Right ventricle myocardium inferior (tissue), 1 donor: ENCODE measurements around the gene SLC5A6. TPM values are rescaled to one million over a fixed set of nuclear protein-coding genes. Genes with fewer than 3 reads are reported as not detected.
"Not testable (repeated sequence)": the region's sequence is repeated elsewhere in the genome, so short reads cannot be mapped to it uniquely, and the experiment has no call there.

Experiments
- ATAC-seq: fragments of 200-7000 bp; cut with Tn5 transposase; one replicate; pipeline ENCODE4 v1.9.1; 2020; ENCODE audit warnings: mild to moderate bottlenecking, moderate library complexity
- DNase-seq: peaks from one replicate; pipeline ENCODE4 v3.0.0; 2021; ENCODE audit errors: missing footprints
- intact Hi-C: fragments of 100-400 bp; cut with DNase I; formaldehyde crosslinking; loops from one replicate; pipeline ENCODE4 v1.11.0; 2022
- total RNA-seq: library from RNA; stranded (reverse); fragmentation: NEBNext Ultra II Directional; extraction: Animal tissue kit (Norgen Biotek cat#: 25700); gene quantifications from one replicate; pipeline ENCODE4 v1.2.1, GENCODE V29; 2021
- donor health status: DM: no; HTN: yes; CAD: no; lungs with severe emphysema.

Gene SLC5A6
- total RNA-seq, 1 donor from 2014 or later: 12.3 TPM

DNA sequence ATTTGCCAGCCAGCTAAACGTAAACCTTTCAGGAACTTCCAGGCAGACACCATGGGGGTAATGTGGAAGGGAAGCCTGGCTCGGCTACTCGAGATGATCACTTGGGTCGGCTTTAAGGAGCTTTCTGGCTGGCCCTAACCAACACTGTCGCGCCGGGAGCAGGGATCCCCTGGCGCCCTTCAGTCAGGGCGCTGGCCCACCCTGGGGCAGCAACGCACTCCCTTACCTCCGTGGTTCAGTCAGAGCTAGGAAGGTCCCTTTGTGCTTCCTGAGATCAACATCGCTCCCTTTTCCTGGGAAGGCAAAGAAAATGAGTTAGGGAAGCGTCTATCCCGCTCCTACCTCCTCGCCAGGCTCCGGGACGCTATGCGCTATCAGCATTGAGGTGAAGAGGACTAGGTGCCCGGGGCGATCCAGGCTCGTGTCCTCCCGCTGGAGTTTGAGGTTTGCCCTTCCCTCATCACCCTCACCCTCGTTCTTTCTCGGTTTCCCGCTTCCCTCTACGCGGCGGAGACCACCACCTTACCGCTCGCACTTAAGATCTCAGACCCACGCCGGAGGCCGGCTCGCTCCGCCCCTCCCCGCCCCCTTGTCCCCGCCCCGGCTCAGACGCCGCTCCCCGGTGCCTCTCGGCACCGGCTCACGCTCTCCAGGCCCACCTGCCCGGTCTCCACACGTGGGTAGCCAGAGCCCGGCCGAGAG lies 676 bp downstream of the SLC5A6 start:
- intact Hi-C loops: loop anchor here (5.0 kb wide), 2 partner anchors 161 to 239 kb away; partner anchors contain the start of genes EIF2B4, MAPRE3 and SNX17
- DNase-seq (no peak), ATAC-seq (peak; percentile 8)

DNA sequence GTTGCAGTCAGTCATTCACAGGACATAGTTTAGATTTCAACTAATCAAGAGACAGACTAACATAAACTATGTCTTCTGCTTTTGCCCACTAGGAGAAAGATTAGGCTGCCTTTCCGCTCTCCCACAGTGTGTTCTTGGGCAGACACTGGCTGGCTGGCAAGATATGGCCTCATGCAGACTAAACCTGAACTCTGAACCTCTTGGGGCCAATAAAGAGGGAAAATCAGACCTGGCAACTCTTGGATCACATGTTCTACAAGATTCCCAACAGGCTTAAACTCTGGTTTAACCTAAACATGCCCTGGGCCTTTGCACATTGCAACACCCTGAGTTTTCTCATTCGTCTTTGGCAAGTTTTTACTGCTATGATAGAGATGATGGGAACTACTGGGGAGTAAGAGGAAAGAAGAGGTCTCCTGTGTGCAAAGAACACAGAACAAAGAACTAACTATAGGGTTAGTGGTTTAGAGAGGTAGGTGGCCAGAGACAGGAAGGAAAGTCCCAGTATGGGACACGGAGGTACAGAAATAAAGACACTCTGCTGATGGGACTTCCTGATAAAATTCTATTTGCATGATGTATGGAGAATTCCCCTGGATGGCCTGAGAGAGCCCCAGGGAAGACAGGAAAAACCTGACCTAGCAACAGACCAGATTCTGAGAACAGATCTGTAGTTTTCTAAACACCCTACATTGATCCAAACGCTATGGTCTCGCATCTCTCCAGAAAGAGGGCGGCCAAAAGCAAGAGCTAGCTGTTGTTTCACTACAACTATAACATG lies 2.3 kb downstream of the SLC5A6 start:
- intact Hi-C loops: loop anchor here (5.0 kb wide), 2 partner anchors 162 to 238 kb away; partner anchors contain the start of genes EIF2B4, MAPRE3 and SNX17
- ATAC-seq (no peak), DNase-seq (no peak)

DNA sequence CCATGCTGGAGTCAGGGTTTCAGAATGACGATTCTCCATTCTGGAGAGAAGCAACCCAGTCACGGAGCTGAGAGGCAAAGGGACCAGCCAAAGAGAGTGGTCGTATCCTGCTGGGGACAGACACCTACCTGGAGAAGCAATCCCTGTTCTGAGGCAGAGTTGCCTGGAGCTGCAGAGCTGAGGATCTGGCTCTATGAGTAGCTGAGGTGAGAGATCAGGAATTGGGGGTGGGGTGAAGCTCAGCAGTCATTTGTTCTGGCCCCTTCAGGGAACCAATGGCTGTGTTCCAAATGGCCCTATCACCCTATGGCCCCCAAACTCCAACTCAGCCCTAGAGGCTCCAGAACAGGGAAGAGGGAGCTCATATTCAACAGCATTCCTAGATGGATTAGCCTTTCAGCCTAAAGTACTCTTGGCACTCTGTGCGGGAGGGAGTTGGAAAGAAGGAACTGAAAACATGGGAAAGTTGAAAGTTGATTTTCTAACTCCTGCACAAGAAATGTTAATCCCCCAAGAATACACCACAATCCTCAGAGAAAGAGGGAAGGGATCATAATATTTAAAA lies 3.5 kb downstream of the SLC5A6 start:
- DNase-seq: no peak
- intact Hi-C loops: no loop called here
- ATAC-seq: no peak

DNA sequence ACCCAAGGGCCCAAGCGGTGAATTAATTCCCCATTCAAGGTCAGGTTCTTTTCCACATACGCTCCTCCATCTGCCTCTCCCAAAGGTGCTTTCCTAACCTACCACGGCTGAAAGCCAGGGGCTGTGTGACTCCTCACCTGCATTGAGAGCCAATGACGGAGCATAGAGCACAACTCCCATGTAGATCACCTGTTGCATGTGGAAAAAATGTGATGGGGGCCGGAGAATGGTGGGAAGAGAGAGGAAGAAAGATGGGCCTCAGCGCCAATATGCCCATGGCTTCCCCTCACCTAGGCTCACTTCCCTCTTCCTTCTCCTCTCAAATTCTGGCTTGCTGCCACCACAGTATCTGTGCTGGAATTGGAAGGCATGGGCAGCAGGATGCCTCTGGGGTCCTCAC lies 5.7 kb downstream of the SLC5A6 start:
- no peak for DNase-seq
- intact Hi-C loops: no loop called here
- no peak for ATAC-seq

DNA sequence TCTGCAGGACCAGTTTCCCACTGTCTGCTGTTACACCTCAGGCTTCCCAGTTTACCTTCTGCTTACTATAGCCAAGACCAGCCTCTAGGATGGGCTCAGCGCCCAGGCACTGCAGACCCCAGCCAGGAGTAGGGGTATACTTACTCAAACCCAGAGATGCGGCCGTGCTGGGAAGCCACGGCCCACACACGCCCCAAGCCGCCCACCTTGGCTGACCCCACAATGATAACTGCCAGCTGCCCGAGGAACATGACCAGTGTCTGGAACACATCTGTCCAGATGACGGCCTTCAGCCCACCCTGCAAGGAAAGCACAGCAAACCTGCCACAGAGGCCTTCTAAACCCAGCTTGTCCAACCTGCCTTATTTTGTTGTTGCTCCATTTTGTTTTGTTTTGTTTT lies 6.9 kb downstream of the SLC5A6 start:
- intact Hi-C loops: no loop called here
- ATAC-seq (no peak), DNase-seq (no peak)

DNA sequence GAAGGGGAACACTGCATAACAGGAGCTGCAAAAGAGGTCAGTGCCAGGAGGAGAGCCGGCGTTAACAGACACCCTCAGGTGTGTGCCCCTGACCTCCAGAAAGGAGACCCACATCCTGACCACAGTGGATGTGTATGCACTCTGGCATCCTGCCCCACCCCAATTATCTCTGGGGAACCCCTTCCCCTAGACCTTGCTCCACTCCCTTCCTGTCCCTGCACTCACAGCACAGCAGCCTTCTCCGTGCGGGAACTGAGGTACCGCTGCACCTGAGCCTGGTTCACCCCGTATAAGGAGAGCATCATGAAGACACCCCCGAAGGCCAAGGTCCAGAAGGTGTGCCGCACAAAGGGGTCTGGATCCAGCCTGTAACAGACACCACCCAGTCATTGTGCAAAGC lies 7.5 kb downstream of the SLC5A6 start:
- no peak for DNase-seq
- intact Hi-C loops: no loop called here
- ATAC-seq: no peak

DNA sequence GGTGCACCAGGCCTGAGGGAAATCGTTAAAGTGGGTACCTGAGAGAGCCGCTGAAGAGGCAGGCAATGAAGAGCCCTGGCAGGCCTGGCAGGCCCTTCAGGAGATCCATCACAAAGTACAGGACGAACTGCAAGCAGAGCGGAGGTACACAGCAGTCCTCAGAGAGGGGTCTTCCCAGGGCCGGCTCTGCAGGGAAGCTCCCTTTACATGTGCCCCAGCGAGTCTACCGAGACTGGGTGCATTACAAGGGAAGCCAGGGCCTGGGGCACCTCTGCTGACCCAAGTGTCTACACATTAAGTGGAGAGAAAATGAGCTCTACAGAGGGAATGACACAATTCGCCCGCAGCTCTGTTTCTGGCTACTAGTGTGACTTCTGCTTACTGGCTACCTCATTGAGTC lies 8.3 kb downstream of the SLC5A6 start:
- intact Hi-C loops: no loop called here
- DNase-seq (no peak), ATAC-seq (no peak)

DNA sequence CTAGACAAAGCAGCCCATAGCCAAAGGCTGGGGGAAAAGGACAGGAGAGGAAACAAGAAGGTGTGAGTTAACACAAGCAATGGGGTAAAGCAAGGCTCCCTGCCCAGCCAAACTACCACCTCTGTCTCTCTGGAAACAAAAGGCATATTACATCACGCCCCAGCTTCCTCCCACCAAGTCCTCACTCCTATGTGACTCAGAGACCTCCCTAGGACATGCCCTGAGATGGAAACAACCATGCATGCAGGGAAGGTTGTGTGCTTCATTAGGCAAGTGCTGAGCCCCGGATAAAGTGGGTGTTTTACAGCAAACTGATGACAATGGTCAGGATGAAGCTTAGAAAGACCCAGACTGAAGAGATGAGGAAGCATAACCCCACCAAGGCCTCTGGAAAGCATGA lies 9.2 kb downstream of the SLC5A6 start:
- no peak for DNase-seq
- intact Hi-C loops: no loop called here
- no peak for ATAC-seq

DNA sequence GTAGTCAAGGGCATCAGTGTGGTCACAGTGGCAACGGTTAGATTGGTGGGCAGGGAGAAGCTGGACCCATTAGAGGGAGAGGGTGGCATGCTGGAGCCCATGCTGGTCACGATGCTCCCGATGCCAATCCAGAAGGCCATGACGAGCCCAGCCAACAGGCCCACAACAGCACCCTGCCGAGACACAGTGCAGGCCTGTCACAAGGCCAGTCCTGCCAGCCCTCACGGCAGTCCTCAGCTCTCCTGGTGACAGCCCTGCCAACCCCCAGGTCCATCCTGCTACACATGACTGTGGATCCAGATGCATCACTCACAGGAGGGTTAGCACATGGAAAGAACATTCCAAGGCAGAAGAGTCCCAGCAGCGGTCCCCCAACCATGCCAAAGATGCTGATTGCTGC lies 10.4 kb downstream of the SLC5A6 start:
- ATAC-seq (no peak), DNase-seq (no peak)
- intact Hi-C loops: no loop called here

DNA sequence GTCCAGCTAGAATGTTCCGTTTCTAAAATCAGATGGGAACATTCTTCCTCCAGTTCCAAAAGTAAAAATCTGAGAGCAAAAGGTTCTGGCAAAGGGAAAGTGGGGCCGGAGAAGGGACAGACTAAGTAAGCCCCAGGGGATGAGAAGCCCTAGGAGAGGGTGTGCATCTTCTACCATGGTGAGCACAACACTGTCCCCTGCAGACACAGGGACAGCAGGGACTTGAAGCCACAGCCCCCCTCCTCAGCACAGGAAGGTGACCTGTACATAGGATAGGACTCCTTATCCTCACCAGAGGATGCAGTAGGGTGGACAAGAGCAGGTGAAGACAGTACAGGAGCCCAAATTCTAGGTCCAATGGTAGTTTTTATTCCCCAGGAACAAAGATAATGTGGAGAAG lies 12.8 kb downstream of the SLC5A6 start:
- intact Hi-C loops: no loop called here
- DNase-seq (no peak), ATAC-seq (no peak)

DNA sequence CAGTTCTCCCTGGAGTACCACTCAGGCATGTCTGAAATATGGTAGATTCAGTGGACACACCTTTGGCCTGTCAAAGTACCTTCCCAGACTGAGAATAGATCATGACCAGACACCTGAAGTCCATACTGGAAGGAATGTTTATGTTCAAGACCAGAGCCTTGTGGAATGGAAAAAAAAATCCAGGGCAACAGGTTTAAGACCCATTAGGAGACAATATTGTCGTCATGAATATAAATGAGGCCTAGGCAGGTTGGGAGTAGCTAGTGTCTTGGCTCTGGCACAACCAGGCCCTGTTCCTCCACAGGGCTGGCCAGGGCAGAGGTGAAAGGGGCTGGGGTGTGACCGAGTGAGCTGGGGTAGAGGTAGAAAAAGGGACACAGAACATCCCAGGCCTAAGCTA lies 13.4 kb downstream of the SLC5A6 start:
- intact Hi-C loops: no loop called here
- ATAC-seq (no peak), DNase-seq (no peak)

DNA sequence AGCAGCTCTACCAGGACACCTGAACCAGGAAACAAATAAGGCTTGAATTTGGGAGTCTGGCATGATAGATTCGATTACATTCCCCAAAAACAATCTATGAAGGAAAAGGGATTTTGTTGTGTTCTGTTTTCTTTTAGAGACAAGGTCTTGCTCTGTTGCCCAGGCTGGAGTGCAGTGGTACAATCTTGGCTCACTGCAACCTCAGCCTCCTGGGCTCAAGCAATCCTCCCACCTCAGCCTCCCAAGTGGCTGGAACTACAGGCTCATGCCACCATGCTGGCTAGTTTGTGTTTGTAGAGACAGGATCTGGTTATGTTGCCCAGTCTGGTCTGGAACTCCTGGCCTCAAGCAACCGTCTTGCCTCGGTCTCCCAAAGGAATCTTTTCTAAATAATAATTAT lies 14.0 kb downstream of the SLC5A6 start:
- intact Hi-C loops, DNase-seq, ATAC-seq: not testable (repeated sequence)

DNA sequence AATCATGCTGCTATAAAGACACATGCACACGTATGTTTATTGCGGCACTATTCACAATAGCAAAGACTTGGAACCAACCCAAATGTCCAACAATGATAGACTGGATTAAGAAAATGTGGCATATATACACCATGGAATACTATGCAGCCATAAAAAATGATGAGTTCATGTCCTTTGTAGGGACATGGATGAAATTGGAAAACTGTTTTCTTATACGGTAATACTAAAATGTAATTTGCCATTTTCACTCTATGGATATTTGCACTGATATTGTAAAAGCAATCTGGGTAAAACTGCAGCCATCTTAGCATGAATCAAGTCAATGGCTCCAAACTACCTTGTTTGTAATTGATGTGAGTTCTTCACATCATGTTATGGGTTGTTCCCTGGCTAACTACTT lies 16.3 kb downstream of the SLC5A6 start:
- DNase-seq, intact Hi-C loops, ATAC-seq: not testable (repeated sequence)

DNA sequence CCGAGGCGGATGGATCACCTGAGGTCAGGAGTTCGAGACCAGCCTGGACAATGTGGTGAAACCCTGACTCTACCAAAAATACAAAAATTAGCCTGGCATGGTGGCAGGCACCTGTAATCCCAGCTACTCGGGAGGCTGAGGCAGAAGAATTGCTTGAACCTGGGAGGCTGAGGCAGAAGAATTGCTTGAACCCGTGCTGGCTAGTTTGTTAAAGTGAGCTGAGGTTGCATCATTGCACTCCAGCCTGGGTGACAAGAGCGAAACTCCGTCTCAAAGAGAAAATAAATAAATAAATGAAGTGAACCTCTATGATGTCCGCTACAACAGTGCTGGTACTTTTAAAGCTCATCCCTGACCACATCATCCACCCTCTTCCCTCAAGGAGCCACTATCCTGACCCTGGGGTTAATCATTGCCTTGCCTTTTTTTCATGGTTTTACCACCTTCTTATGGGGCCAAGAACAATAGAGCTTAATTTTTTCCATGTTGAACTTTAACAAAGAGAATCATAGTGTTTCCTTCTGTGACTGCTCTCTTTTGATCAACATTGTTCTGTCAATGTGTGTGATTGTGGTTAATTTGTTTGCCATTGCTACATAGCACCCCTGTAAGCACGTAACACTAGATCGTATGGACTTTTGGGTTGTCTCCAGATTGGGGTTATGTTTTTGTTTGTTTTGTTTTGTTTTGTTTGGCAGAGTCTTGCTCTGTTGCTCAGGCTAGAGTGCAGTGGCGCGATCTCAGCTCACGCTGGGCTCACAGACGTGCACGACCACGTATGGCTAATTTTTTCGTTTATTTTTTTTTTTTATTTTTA lies 17.3 kb downstream of the SLC5A6 start:
- ATAC-seq (no peak), DNase-seq (no peak)
- intact Hi-C loops: loop anchor here (5.0 kb wide), 1 partner anchor 232 kb away; no protein-coding TSS in a partner anchor

DNA sequence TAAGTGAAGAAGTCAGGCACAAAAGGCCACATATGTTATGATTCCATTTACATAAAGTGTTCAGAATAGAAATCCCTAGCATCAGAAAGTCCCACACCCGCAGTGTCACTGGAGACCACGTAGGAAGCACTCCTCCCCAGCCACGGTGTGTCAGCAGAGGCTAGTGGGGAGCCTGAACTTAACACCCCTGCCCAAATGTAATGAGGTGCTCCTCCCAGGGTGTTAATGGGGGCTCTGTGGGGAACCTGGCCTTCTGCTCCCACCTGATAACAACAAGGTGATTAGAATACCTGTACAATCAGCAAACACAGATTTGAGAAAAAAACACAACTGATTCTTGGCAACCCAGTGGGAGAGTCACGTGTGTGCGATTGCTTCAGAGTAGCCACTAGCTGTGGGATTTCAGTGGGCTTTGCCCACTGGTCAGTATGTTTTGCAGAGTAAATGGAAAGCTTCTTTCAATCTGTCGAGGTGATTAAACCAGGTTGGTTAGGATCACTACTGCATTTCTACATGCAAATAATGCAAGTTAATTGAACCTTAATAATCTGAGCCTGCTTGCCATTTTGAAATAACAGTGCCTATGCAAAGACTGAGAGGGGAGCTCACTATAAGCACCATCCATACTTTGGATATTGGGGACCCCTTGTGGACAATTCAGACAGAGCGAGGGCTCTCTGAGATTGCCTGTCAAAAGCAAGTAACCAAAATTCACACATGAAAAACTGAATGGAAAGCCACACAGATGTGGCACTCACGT lies 20.8 kb downstream of the SLC5A6 start:
- ATAC-seq: peak; percentile 64
- DNase-seq: no peak
- intact Hi-C loops: loop anchor here (1.0 to 5.0 kb wide), 2 partner anchors 93 to 229 kb away; no protein-coding TSS in a partner anchor

DNA sequence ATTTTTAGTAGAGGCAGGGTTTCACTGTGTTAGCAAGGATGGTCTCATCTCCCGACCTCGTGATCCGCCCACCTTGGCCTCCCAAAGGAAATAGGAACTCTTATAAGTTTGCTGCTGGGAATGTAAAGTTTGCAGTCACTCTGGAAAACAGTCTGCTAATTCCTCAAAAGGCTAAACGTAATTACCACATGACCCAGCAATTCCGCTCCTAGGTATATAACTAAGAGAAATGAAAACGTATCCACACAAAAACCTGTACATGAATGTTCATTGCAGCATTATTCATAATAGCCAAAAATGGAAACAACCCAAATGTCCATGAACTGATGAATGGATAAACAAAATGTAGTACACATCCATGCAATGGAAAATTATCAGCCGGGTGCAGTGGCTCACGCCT lies 22.1 kb downstream of the SLC5A6 start:
- ATAC-seq (no peak), DNase-seq (no peak)
- intact Hi-C loops: loop anchor here (5.0 kb wide), 1 partner anchor 228 kb away; no protein-coding TSS in a partner anchor

DNA sequence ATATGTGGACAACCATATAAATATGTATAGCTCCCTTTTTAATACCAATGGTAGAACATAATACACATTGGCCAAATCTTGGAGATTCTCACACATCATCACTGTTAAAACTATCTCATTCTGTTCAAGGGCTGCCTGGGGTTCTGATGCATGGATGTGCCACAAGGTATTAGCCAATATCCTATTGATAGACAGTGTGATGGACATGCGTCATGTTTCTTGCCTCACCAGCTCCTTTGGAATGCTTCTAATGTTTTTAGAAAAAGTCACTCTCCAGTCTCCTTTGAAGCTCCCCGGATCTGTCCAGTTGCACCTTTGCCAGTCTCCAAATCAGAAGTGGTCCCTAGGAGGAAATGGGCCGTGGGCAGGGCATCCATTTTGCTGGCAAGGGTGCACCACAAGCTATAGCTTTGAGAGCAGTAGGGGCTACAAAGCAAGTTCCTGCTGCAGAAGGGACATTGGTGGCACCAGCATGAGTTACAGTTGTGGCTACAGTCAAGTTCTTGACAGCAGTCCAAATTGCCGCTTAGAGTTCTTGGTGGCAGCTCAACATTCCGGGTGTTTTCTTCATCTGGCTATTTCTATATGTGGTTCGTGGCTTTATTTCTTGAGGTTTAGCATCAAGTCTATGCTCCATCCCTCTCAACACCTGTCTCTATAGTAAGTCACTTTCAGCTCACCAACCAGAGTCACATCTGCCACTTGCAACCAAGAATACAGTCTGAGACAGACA lies 25.3 kb downstream of the SLC5A6 start:
- ATAC-seq (no peak), DNase-seq (no peak)
- intact Hi-C loops: no loop called here
